Ishikawa (cell line): ENCODE results near the gene KRTAP3-3.
A peak's percentile ranks its signal among the peaks of the same experiment; 100 is the strongest.

Experiments
- CEBPB ChIP-seq: IDR thresholded peaks from 2 replicates; pipeline ENCODE4 v1.6.1; 2012
- CREB1 ChIP-seq: IDR thresholded peaks from 2 replicates; pipeline ENCODE4 v1.6.1; 2012; ENCODE audit warnings: low read depth
- EGR1 ChIP-seq: IDR thresholded peaks from 2 replicates; pipeline ENCODE4 v1.6.1; 2012
- EP300 ChIP-seq: IDR thresholded peaks from 2 replicates; pipeline ENCODE4 v1.6.1; 2012; ENCODE audit warnings: borderline replicate concordance
- FOXM1 ChIP-seq: IDR thresholded peaks from 2 replicates; pipeline ENCODE4 v1.6.1; 2012; ENCODE audit warnings: low read depth, borderline replicate concordance
- NFIC ChIP-seq: IDR thresholded peaks from 2 replicates; pipeline ENCODE4 v1.6.1; 2012
- RAD21 ChIP-seq: IDR thresholded peaks from 2 replicates; pipeline ENCODE4 v1.6.1; 2012; ENCODE audit warnings: low read depth
- TAF1 ChIP-seq: IDR thresholded peaks from 2 replicates; pipeline ENCODE4 v1.6.1; 2012; ENCODE audit warnings: low read depth, mild to moderate bottlenecking
- TCF12 ChIP-seq: IDR thresholded peaks from 2 replicates; pipeline ENCODE4 v1.6.1; 2012; ENCODE audit warnings: low read depth
- TEAD4 ChIP-seq: IDR thresholded peaks from 2 replicates; pipeline ENCODE4 v1.6.1; 2012
- YY1 ChIP-seq: IDR thresholded peaks from 2 replicates; pipeline ENCODE4 v1.6.1; 2012; ENCODE audit warnings: low read depth
- ZBTB7A ChIP-seq: IDR thresholded peaks from 2 replicates; pipeline ENCODE4 v1.6.1; 2012; ENCODE audit warnings: low read depth
- TF ChIP-seq, protein P1 (sequence below): IDR thresholded peaks from 2 replicates; pipeline ENCODE4 v1.6.1; 2012; ENCODE audit warnings: low read depth, mild to moderate bottlenecking
- TF ChIP-seq, protein P2 (sequence below): IDR thresholded peaks from 2 replicates; pipeline ENCODE4 v1.6.1; 2012

DNA sequence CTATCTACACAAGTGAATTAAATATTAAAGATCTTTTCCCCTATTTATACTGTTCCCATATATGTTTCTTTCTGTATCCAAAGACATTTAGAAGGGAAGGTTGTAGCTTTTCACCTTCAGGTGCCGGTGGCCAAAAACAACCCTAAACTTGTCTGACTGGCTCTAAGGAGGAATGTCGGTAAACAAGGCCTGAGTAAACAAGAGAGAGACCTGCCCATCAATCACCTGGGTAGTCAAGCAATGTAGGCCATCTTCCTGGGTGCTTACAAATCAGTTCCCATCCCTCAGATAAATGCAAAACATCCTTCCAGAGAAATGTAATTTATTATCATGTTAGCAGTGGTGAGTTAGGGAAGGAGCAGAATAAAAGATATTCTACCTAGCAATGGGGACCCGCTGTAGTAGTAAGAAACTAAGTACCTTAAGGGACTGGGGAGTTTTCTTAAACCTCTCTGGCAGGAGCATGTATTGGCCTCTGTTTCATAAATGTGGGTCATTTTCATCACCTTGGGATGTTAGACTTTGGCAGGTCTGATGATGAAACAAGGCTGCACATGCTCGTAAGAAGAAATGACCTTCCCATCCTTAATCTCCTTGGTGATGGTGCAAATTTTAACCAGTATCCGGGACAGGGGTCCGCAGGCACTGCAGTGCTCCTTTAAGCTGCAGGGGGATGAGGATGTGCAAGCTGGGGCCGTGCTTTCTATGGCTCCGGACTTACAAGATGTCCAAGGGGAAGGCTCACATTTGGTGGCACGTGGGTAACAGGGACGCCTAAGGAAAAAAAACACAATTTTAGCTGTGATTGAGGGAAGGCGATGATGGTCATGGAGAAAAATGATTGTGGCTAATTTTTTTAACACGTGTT lies 35.6 kb downstream of the KRTAP3-3 start:
- peak; percentile 61; the same call in 1 of the 2 replicates for TF ChIP-seq EP300
- TF ChIP-seq, protein P1, sequence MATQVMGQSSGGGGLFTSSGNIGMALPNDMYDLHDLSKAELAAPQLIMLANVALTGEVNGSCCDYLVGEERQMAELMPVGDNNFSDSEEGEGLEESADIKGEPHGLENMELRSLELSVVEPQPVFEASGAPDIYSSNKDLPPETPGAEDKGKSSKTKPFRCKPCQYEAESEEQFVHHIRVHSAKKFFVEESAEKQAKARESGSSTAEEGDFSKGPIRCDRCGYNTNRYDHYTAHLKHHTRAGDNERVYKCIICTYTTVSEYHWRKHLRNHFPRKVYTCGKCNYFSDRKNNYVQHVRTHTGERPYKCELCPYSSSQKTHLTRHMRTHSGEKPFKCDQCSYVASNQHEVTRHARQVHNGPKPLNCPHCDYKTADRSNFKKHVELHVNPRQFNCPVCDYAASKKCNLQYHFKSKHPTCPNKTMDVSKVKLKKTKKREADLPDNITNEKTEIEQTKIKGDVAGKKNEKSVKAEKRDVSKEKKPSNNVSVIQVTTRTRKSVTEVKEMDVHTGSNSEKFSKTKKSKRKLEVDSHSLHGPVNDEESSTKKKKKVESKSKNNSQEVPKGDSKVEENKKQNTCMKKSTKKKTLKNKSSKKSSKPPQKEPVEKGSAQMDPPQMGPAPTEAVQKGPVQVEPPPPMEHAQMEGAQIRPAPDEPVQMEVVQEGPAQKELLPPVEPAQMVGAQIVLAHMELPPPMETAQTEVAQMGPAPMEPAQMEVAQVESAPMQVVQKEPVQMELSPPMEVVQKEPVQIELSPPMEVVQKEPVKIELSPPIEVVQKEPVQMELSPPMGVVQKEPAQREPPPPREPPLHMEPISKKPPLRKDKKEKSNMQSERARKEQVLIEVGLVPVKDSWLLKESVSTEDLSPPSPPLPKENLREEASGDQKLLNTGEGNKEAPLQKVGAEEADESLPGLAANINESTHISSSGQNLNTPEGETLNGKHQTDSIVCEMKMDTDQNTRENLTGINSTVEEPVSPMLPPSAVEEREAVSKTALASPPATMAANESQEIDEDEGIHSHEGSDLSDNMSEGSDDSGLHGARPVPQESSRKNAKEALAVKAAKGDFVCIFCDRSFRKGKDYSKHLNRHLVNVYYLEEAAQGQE = no peak
- no peak for TF ChIP-seq CEBPB
- TF ChIP-seq, protein P2, sequence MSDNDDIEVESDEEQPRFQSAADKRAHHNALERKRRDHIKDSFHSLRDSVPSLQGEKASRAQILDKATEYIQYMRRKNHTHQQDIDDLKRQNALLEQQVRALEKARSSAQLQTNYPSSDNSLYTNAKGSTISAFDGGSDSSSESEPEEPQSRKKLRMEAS = no peak
- TF ChIP-seq TAF1 = no peak
- no peak for TF ChIP-seq EGR1
- TF ChIP-seq TCF12 = no peak
- TF ChIP-seq TEAD4 = peak; percentile 83
- no peak for TF ChIP-seq CREB1
- TF ChIP-seq NFIC = peak; percentile 55
- TF ChIP-seq ZBTB7A = no peak
- no peak for TF ChIP-seq RAD21
- TF ChIP-seq YY1 = no peak
- no peak; the same call in 1 of the 2 replicates for TF ChIP-seq FOXM1
